C4-2B (cell line): ENCODE data around the gene DNAH3.
"Not testable (repeated sequence)": the region's sequence is repeated elsewhere in the genome, so short reads cannot be mapped to it uniquely, and the experiment has no call there.

ENCODE experiments used
- ZFX ChIP-seq: fragments of 450-650 bp; IDR thresholded peaks from 2 replicates; pipeline ENCODE4 v1.6.1; 2017
- TF ChIP-seq, protein P1 (sequence below): fragments of 450-650 bp; conservative IDR thresholded peaks from 2 replicates; pipeline ENCODE4 v1.5.1; 2017; ENCODE audit warnings: mild to moderate bottlenecking

GRCh38 chr16:21195330-21195729 lies 44.7 kb upstream of the DNAH3 start:
- TF ChIP-seq, protein P1, sequence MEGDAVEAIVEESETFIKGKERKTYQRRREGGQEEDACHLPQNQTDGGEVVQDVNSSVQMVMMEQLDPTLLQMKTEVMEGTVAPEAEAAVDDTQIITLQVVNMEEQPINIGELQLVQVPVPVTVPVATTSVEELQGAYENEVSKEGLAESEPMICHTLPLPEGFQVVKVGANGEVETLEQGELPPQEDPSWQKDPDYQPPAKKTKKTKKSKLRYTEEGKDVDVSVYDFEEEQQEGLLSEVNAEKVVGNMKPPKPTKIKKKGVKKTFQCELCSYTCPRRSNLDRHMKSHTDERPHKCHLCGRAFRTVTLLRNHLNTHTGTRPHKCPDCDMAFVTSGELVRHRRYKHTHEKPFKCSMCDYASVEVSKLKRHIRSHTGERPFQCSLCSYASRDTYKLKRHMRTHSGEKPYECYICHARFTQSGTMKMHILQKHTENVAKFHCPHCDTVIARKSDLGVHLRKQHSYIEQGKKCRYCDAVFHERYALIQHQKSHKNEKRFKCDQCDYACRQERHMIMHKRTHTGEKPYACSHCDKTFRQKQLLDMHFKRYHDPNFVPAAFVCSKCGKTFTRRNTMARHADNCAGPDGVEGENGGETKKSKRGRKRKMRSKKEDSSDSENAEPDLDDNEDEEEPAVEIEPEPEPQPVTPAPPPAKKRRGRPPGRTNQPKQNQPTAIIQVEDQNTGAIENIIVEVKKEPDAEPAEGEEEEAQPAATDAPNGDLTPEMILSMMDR = not testable (repeated sequence)
- not testable (repeated sequence) for TF ChIP-seq ZFX
